ENCODE measurements around the gene ACTN1. TPM values are rescaled to one million over a fixed set of nuclear protein-coding genes. Genes with fewer than 3 reads are reported as not detected.

ACTN1 gene
- total RNA-seq, 3 donors from 2014 or later, result 75.0 to 295 (median 290) TPM

DNA sequence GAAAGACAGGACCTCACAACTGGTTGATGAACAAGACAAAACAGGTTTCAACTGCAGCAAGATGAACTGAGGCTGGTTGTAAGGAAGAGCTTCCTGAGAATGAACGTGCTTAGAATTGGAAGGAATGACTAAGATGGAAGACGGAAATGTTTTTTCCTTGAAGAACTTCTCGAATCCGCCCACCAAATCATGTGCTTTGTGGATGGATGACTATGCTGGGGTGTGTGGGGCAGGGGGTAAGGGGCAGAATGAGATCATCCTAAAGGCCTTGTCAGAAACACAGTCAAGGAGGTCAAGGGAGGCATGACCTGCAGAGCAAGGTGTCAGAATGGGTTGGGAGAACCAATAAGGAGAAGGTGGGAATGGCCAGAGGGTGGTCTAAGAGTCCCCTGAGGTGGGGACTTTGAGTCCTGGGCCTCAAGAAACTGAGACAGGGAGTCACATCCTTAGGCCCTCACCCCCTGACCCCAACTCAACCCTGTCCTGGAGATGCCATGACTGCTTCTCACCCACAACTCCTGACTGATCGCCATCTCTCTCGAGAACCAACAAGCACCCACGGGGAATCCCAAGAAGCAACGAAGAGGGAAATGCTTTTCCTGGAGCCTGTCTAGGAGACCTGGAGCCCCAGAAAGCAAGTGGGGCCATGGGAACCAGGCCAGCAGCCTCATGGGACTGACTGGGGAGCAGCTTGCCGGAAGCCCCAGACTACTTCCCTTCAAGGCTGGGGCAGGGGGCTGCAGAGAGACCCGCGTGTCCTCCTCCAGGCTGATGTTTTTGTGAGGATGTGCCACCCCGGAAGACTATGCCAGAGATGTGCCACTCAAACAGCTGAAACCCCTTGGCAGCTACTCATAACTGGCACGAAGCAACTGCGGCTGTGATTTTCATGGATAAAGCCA is 84.0 kb downstream of the ACTN1 start:
- peaks cover 4% of the 10 kb centered on the region for H3K36me3 ChIP-seq

DNA sequence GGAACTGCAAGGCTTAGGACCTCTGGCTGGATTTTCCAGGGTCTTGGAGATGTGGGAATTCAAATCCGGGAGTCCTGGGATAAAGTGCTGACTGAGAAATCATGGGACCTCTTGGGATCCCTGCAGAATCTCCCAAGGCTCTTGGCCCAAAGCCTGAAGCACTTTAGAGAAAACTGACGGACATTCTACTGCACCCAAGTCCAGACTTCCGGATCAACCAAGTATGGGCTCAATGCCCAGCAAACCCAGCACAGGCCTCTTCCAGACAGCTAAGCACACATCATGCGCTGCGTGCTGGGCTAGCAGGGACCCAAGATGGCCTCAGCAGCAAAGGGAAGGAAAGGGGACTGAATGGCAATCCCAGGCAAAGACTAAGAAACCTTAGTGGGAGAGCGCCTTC is 85.0 kb downstream of the ACTN1 start:
- Histone ChIP-seq H3K36me3 (peaks cover 12% of the 10 kb centered on the region), H3K9me3 (no peaks in the 10 kb centered on the region), H3K4me1 (no peaks in the 10 kb centered on the region), H3K27ac (peak overlapping the region in 1 of 2 donors; percentile 48), H3K27me3 (no peaks in the 10 kb centered on the region), H3K4me3 (no peak overlapping the region)
- DNase-seq (ENCODE audit: low spot score in 2 of 2), result no peak
- TF ChIP-seq CTCF (IDR thresholded peaks at IDR 0.05) (no peak), POLR2AphosphoS5 (IDR thresholded peaks at IDR 0.05) (no peak), POLR2A (IDR thresholded peaks at IDR 0.05) (no peak)
- intact Hi-C loops (cut with DNase I; ENCODE audit: low total_unique reads), result no loop called here

More for the DNA sequence above, 84.0 kb downstream of the ACTN1 start:
- H3K27me3 ChIP-seq, result no peaks in the 10 kb centered on the region
- H3K27ac ChIP-seq, result peak overlapping the region; percentile 13 to 38
- no peaks in the 10 kb centered on the region for H3K4me1 ChIP-seq
- no peaks in the 10 kb centered on the region for H3K9me3 ChIP-seq
- no peak overlapping the region for H3K4me3 ChIP-seq
- TF ChIP-seq CTCF (IDR thresholded peaks at IDR 0.05) (no peak), POLR2A (IDR thresholded peaks at IDR 0.05) (no peak), POLR2AphosphoS5 (IDR thresholded peaks at IDR 0.05) (no peak)
- no peak for DNase-seq (ENCODE audit: low spot score in 2 of 2)
- intact Hi-C loops (cut with DNase I; ENCODE audit: low total_unique reads), result no loop called here

- TF ChIP-seq POLR2AphosphoS5 (IDR thresholded peaks at IDR 0.05) (no peak), CTCF (IDR thresholded peaks at IDR 0.05) (no peak), POLR2A (IDR thresholded peaks at IDR 0.05) (no peak)
- H3K27ac ChIP-seq, result peak overlapping the region in 1 of 2 donors; percentile 48
Observed at GRCh38 chr14:68893566-68893965, 85.5 kb downstream of the ACTN1 start.

DNA sequence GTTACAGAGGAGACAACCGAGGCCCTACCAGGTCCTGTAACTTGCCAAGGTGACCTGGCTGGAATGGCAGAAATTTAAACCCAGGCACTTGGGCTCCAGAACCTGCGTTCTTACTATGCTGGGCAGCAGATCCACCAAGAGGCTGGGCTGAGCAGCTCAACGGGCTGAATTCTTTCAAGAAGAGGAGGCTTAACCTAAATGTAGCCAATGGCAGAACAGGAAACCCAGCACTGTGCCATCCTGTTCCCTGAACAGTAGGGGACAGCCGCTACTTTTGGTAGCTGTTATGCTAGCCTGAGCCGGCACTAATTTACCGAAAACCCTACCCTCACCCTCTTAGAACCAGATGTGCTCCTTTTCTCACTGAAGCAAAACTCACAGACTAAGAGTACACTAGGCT is 86.1 kb downstream of the ACTN1 start:
- H3K27me3 ChIP-seq, result no peaks in the 10 kb centered on the region
- no peak overlapping the region for H3K27ac ChIP-seq
- DNase-seq (ENCODE audit: low spot score in 2 of 2), result no peak
- no peak overlapping the region for H3K4me3 ChIP-seq
- TF ChIP-seq POLR2A (IDR thresholded peaks at IDR 0.05) (no peak), POLR2AphosphoS5 (IDR thresholded peaks at IDR 0.05) (no peak), CTCF (IDR thresholded peaks at IDR 0.05) (no peak)
- H3K9me3 ChIP-seq, result no peaks in the 10 kb centered on the region
- H3K4me1 ChIP-seq, result no peaks in the 10 kb centered on the region
- peaks cover 12% of the 10 kb centered on the region for H3K36me3 ChIP-seq
- intact Hi-C loops (cut with DNase I; ENCODE audit: low total_unique reads), result no loop called here

More at GRCh38 chr14:68893566-68893965, 85.5 kb downstream of the ACTN1 start:
- H3K4me1 ChIP-seq, result no peaks in the 10 kb centered on the region
- no peak for DNase-seq (ENCODE audit: low spot score in 2 of 2)
- no peak overlapping the region for H3K4me3 ChIP-seq
- no peaks in the 10 kb centered on the region for H3K9me3 ChIP-seq
- H3K36me3 ChIP-seq, result peaks cover 12% of the 10 kb centered on the region
- intact Hi-C loops (cut with DNase I; ENCODE audit: low total_unique reads), result no loop called here
- no peaks in the 10 kb centered on the region for H3K27me3 ChIP-seq

All from breast epithelium (tissue), 4 donors.